PC-9 (cell line): Measurements from ENCODE around the gene IFI27L1. TPM values are rescaled to one million over a fixed set of nuclear protein-coding genes. Genes with fewer than 3 reads are reported as not detected.

Experiments used
- BruUV-seq: library from RNA; stranded (reverse); fragments of 400-500 nt; replicated peaks from 2 replicates; lab custom pipeline; 2021; lab: Mats Ljungman, UMichigan
- CTCF ChIA-PET: fragments of 300-600 bp; sonication (Branson Sonifier 250); formaldehyde crosslinking; loops from one replicate; lab custom pipeline; 2022; ENCODE audit warnings: antibody characterized with exemption; lab: Charles Lee
- POLR2A ChIA-PET: fragments of 300-600 bp; sonication (Branson Sonifier 250); formaldehyde crosslinking; loops from one replicate; lab custom pipeline; 2022; ENCODE audit warnings: antibody characterized with exemption; ENCODE audit not compliant: unreplicated experiment; lab: Charles Lee
- DNase-seq, 2 experiments: peaks; one replicate each; pipeline versions ENCODE4 v3.0.0 to v3.0.0-alpha.2; 2015 to 2022; ENCODE audit warnings: mixed read lengths in 1 of 2
- H2AFZ ChIP-seq: fragments of 200-600 bp; sonication (generic); 2 replicates; pipeline ENCODE4 v1.8.1; 2017; ENCODE audit warnings: antibody characterized with exemption
- H3F3A ChIP-seq: fragments of 200-600 bp; sonication (generic); 2 replicates; pipeline ENCODE4 v1.8.1; 2017; ENCODE audit warnings: antibody characterized with exemption, mild to moderate bottlenecking, low read depth; ENCODE audit not compliant: insufficient read depth
- H3K27ac ChIP-seq: fragments of 200-600 bp; sonication (generic); 2 replicates; pipeline ENCODE4 v1.6.1; 2016; ENCODE audit warnings: mixed run types
- H3K27me3 ChIP-seq: fragments of 200-600 bp; sonication (generic); 2 replicates; pipeline ENCODE4 v1.6.1; 2016; ENCODE audit warnings: low read depth, mixed run types; ENCODE audit not compliant: insufficient read depth
- H3K36me3 ChIP-seq: fragments of 200-600 bp; sonication (generic); 2 replicates; pipeline ENCODE4 v1.6.1; 2016; ENCODE audit warnings: low read depth, mixed run types
- H3K4me1 ChIP-seq: fragments of 200-600 bp; sonication (generic); replicated peaks from 2 replicates; pipeline ENCODE4 v1.6.1; 2016; ENCODE audit warnings: mixed run types; ENCODE audit not compliant: insufficient read depth
- H3K4me2 ChIP-seq: fragments of 200-600 bp; sonication (generic); 2 replicates; pipeline ENCODE4 v1.6.1; 2017; ENCODE audit warnings: mixed run types
- H3K4me3 ChIP-seq: fragments of 200-600 bp; sonication (generic); 2 replicates; pipeline ENCODE4 v1.6.1; 2016; ENCODE audit warnings: mixed run types
- H3K79me2 ChIP-seq: fragments of 200-600 bp; sonication (generic); 2 replicates; pipeline ENCODE4 v1.6.1; 2017; ENCODE audit warnings: low read depth, mixed run types
- H3K9me2 ChIP-seq: fragments of 200-600 bp; sonication (generic); 2 replicates; pipeline ENCODE4 v1.8.1; 2017; ENCODE audit warnings: mild to moderate bottlenecking; ENCODE audit not compliant: insufficient read depth
- H3K9me3 ChIP-seq: fragments of 200-600 bp; sonication (generic); 2 replicates; pipeline ENCODE4 v1.8.1; 2016; ENCODE audit warnings: low read depth; ENCODE audit not compliant: insufficient read depth
- H4K20me1 ChIP-seq: fragments of 200-600 bp; sonication (generic); 2 replicates; pipeline ENCODE4 v1.8.1; 2017; ENCODE audit not compliant: insufficient read depth
- CTCF ChIP-seq: fragments of 200-600 bp; sonication (generic); conservative IDR thresholded peaks from 2 replicates; pipeline ENCODE4 v1.6.1; 2017; ENCODE audit warnings: mixed run types, antibody characterized with exemption, mild to moderate bottlenecking, moderate library complexity
- EZH2 ChIP-seq: fragments of 200-600 bp; sonication (generic); IDR thresholded peaks from 2 replicates; pipeline ENCODE4 v1.8.0; 2017; ENCODE audit warnings: antibody characterized with exemption, low read depth
- intact Hi-C: fragments of 100-400 bp; cut with micrococcal nuclease; formaldehyde crosslinking; loops from one replicate; pipeline ENCODE4 v1.10.0; 2022; ENCODE audit not compliant: unreplicated experiment
- total RNA-seq: library from RNA; stranded (reverse); gene quantifications from 2 replicates; pipeline ENCODE4 v1.2.3, GENCODE V29; 2021

The IFI27L1 gene
- total RNA-seq, 1 experiment from 2014 or later, result 9.7 TPM

DNA sequence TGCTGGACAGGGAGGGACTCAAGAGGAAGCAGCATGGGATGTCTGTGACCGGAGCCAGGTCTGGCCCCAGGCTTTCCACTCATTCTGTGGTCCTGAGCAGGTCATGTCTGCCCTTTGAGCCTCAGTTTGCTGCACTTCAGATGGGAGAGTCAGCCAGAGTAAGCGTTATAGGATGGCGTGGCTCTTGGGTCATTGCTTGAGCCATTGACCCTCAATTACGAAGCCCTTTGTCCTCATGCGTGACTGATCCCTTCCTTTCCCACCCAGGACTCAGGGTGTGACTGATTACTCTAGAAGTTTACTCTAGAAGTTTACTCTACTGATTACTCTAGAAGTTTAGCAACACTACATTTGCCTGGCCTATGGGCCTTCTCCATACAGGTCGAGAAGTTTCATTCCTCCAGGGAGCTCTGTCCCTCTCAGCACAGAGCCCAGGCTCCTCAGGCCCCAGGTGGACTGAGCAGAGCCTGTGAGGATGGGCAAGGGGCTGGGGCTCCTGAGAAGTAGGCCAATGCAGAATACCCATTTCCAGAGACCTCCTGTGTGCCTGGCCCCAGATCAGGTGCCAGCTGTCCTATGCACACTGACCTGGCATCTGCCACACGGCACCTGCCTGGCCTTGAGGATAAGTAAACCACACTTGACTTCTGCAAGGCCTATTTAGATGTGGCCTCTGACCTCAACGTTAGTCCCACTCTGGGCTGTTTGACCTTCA lies 21.8 kb downstream of the IFI27L1 start:
- ChIA-PET POLR2A (no interaction called here), CTCF (no interaction called here)
- DNase-seq, result no peak
- TF ChIP-seq EZH2 (no peak), CTCF (no peak)
- Histone ChIP-seq H3K9me2 (no peaks in the 10 kb centered on the region), H3K4me2 (no peak overlapping the region), H3K4me3 (no peak overlapping the region), H3F3A (no peaks in the 10 kb centered on the region), H4K20me1 (no peaks in the 10 kb centered on the region), H3K79me2 (no peaks in the 10 kb centered on the region), H3K9me3 (no peaks in the 10 kb centered on the region), H2AFZ (no peak overlapping the region), H3K4me1 (no peaks in the 10 kb centered on the region), H3K36me3 (no peaks in the 10 kb centered on the region), H3K27ac (no peak overlapping the region), H3K27me3 (no peaks in the 10 kb centered on the region)
- intact Hi-C loops, result no loop called here
- no TSS peak for BruUV-seq

- H3K27ac ChIP-seq, result no peak overlapping the region
- TF ChIP-seq CTCF (no peak), EZH2 (no peak)
- H3K9me2 ChIP-seq, result no peaks in the 10 kb centered on the region
- no peaks in the 10 kb centered on the region for H3K27me3 ChIP-seq
- no peak for DNase-seq
- POLR2A ChIA-PET, result no interaction called here
- BruUV-seq, result no TSS peak
- intact Hi-C loops, result no loop called here
- H3K4me2 ChIP-seq, result no peak overlapping the region
- H3K9me3 ChIP-seq, result no peaks in the 10 kb centered on the region
- no peaks in the 10 kb centered on the region for H3K4me1 ChIP-seq
- no peaks in the 10 kb centered on the region for H4K20me1 ChIP-seq
- H3K36me3 ChIP-seq, result no peaks in the 10 kb centered on the region
- no peak overlapping the region for H3K4me3 ChIP-seq
- H3K79me2 ChIP-seq, result no peaks in the 10 kb centered on the region
- H2AFZ ChIP-seq, result no peak overlapping the region
- CTCF ChIA-PET, result no interaction called here
- no peaks in the 10 kb centered on the region for H3F3A ChIP-seq
Measured at GRCh38 chr14:94103554-94104150, 22.5 kb downstream of the IFI27L1 start.

GRCh38 chr14:94104731-94105130 lies 23.6 kb downstream of the IFI27L1 start:
- H3K9me3 ChIP-seq, result no peaks in the 10 kb centered on the region
- H3K27ac ChIP-seq, result no peak overlapping the region
- CTCF ChIA-PET, result no interaction called here
- H2AFZ ChIP-seq, result no peak overlapping the region
- H3K4me3 ChIP-seq, result no peak overlapping the region
- no peaks in the 10 kb centered on the region for H3K79me2 ChIP-seq
- H4K20me1 ChIP-seq, result no peaks in the 10 kb centered on the region
- H3F3A ChIP-seq, result no peaks in the 10 kb centered on the region
- H3K27me3 ChIP-seq, result no peaks in the 10 kb centered on the region
- intact Hi-C loops, result no loop called here
- no peak overlapping the region for H3K4me2 ChIP-seq
- no peaks in the 10 kb centered on the region for H3K9me2 ChIP-seq
- no peaks in the 10 kb centered on the region for H3K36me3 ChIP-seq
- TF ChIP-seq CTCF (no peak), EZH2 (no peak)
- DNase-seq, result no peak
- POLR2A ChIA-PET, result no interaction called here
- BruUV-seq, result no TSS peak
- H3K4me1 ChIP-seq, result no peaks in the 10 kb centered on the region
